Esophagus muscularis mucosa (tissue), 4 donors: ENCODE data around the gene UBE2L6. TPM values are rescaled to one million over a fixed set of nuclear protein-coding genes. Genes with fewer than 3 reads are reported as not detected.
A peak's percentile ranks its signal among the peaks of the same experiment; 100 is the strongest.

Experiments
- DNase-seq: peaks from one replicate; pipeline ENCODE4 v3.0.0-alpha.2; 2017; ENCODE audit errors: extremely low spot score
- H3K27ac ChIP-seq, 4 donors: fragments of 200-600 bp; sonication (generic); replicated peaks in 1 of 4; 1 replicate in 3 of 4; 2 replicates in 1 of 4; pipeline ENCODE4 v1.5.1; 2016 to 2019; ENCODE audit warnings: mild to moderate bottlenecking in 1 of 4
- H3K27me3 ChIP-seq, 4 donors: fragments of 200-600 bp; sonication (generic); one replicate each; pipeline versions ENCODE4 v1.5.1 to v1.6.0; 2016 to 2019
- H3K36me3 ChIP-seq, 4 donors: fragments of 200-600 bp; sonication (generic); one replicate each; pipeline ENCODE4 v1.5.1; 2016 to 2019
- H3K4me1 ChIP-seq, 4 donors: fragments of 200-600 bp; sonication (generic); one replicate each; pipeline ENCODE4 v1.5.1; 2016 to 2019
- H3K4me3 ChIP-seq, 4 donors: fragments of 200-600 bp; sonication (generic); 1 replicate in 2 of 4; 2 replicates in 2 of 4; pipeline ENCODE4 v1.5.1; 2016 to 2019; ENCODE audit warnings: mild to moderate bottlenecking in 4 of 4, moderate library complexity in 1 of 4
- H3K9me3 ChIP-seq, 4 donors: fragments of 200-600 bp; sonication (generic); 1 replicate in 3 of 4; 2 replicates in 1 of 4; pipeline ENCODE4 v1.5.1; 2016 to 2019
- CTCF ChIP-seq, 3 experiments: fragments of 200-600 bp in 2 of 3; fragments of 450-650 bp in 1 of 3; sonication (generic) in 2 of 3; IDR thresholded peaks; one replicate each; pipeline ENCODE4 v1.5.1; 2017 to 2019; ENCODE audit warnings: antibody characterized with exemption in 3 of 3, mild to moderate bottlenecking in 2 of 3, moderate library complexity in 1 of 3
- EP300 ChIP-seq: sonication (generic); formaldehyde crosslinking; IDR thresholded peaks from one replicate; pipeline ENCODE4 v1.6.1; 2017; ENCODE audit warnings: antibody characterized with exemption
- POLR2A ChIP-seq: fragments of 450-650 bp; IDR thresholded peaks from one replicate; pipeline ENCODE4 v1.6.1; 2017; ENCODE audit warnings: antibody characterized with exemption, moderate library complexity, mild to moderate bottlenecking, low read depth
- POLR2AphosphoS5 ChIP-seq, 2 donors: sonication (generic); formaldehyde crosslinking; IDR thresholded peaks; one replicate each; pipeline ENCODE4 v1.6.1; 2017; ENCODE audit warnings: antibody characterized with exemption in 2 of 2
- WGBS: methylation state at CpG from one replicate; pipeline ENCODE4 v1.1.5; 2018; 5-methylcytosine and 5-hydroxymethylcytosine counted together
- intact Hi-C: fragments of 100-400 bp; cut with DNase I; formaldehyde crosslinking; loops from one replicate; pipeline ENCODE4 v1.15.1; 2023
- total RNA-seq, 4 donors: library from RNA; depleted of rRNA; stranded (reverse); fragments of >200 nt; gene quantifications; one replicate each; pipeline versions ENCODE4 v1.1.0 to v1.2.1, GENCODE V29; 2016

UBE2L6 gene
- total RNA-seq, 4 donors from 2014 or later, result 15.8 to 40.3 (median 32.8) TPM

- 98% methylated on average over 4 of the region's 4 CpGs for WGBS
- peaks cover 53 to 99% (median 76%) of the 10 kb centered on the region in 4 donors for H3K36me3 ChIP-seq
- DNase-seq, result no peak
- no peaks in the 10 kb centered on the region for H3K9me3 ChIP-seq
- no peaks in the 10 kb centered on the region for H3K4me1 ChIP-seq
- H3K4me3 ChIP-seq, result no peak overlapping the region
- intact Hi-C loops, result no loop called here
- TF ChIP-seq POLR2AphosphoS5 (IDR thresholded peaks at IDR 0.05), result no peak
- no peak for TF ChIP-seq EP300
- no peak for TF ChIP-seq POLR2A
- no peak for TF ChIP-seq CTCF (IDR thresholded peaks at IDR 0.05)
- no peaks in the 10 kb centered on the region for H3K27me3 ChIP-seq
- H3K27ac ChIP-seq, result no peak overlapping the region
These were observed 42.7 kb upstream of the UBE2L6 start for GRCh38 chr11:57610170-57610569.

- Histone ChIP-seq H3K4me3 (no peak overlapping the region), H3K27ac (no peak overlapping the region), H3K4me1 (peaks cover 0 to 2% (median 0%) of the 10 kb centered on the region in 4 donors), H3K9me3 (no peaks in the 10 kb centered on the region), H3K27me3 (no peaks in the 10 kb centered on the region), H3K36me3 (peaks cover 24 to 82% (median 47%) of the 10 kb centered on the region in 4 donors)
- TF ChIP-seq EP300 (no peak), POLR2AphosphoS5 (IDR thresholded peaks at IDR 0.05) (no peak)
- intact Hi-C loops, result no loop called here
- 94% methylated on average over 5 of the region's 5 CpGs for WGBS
- no peak for DNase-seq
These were observed 37.6 kb upstream of the UBE2L6 start for GRCh38 chr11:57605028-57605420.

GRCh38 chr11:57604296-57605027, 37.0 kb upstream of the UBE2L6 start:
- 54% methylated on average over 8 of the region's 8 CpGs for WGBS

GRCh38 chr11:57601297-57601696, 33.8 kb upstream of the UBE2L6 start:
- DNase-seq, result no peak
- intact Hi-C loops, result loop anchor here (5.0 kb wide), 1 partner anchor 41 kb away; no protein-coding TSS in a partner anchor
- 95% methylated on average over 3 of the region's 3 CpGs for WGBS
- no peaks in the 10 kb centered on the region for H3K27me3 ChIP-seq
- H3K9me3 ChIP-seq, result no peaks in the 10 kb centered on the region
- TF ChIP-seq POLR2A, result no peak
- no peak for TF ChIP-seq POLR2AphosphoS5 (IDR thresholded peaks at IDR 0.05)
- TF ChIP-seq CTCF (IDR thresholded peaks at IDR 0.05), result no peak
- no peak for TF ChIP-seq EP300
- peaks cover 8 to 49% (median 29%) of the 10 kb centered on the region in 4 donors for H3K36me3 ChIP-seq
- H3K4me1 ChIP-seq, result peaks cover 6 to 29% (median 27%) of the 10 kb centered on the region in 4 donors
- H3K27ac ChIP-seq, result peak overlapping the region in 1 of 4 donors; percentile 10
- H3K4me3 ChIP-seq, result no peak overlapping the region

More at GRCh38 chr11:57604296-57605027, 37.0 kb upstream of the UBE2L6 start:
- DNase-seq, result no peak
- Histone ChIP-seq H3K4me3 (no peak overlapping the region), H3K9me3 (no peaks in the 10 kb centered on the region), H3K27me3 (no peaks in the 10 kb centered on the region), H3K36me3 (peaks cover 24 to 79% (median 48%) of the 10 kb centered on the region in 4 donors), H3K27ac (peak overlapping the region in 1 of 4 donors; percentile 40), H3K4me1 (peaks cover 0 to 8% (median 1%) of the 10 kb centered on the region in 4 donors)
- TF ChIP-seq POLR2A (no peak), EP300 (no peak), CTCF (IDR thresholded peaks at IDR 0.05) (no peak), POLR2AphosphoS5 (IDR thresholded peaks at IDR 0.05) (no peak)
- intact Hi-C loops, result loop anchor here (5.0 kb wide), 1 partner anchor 38 kb away; no protein-coding TSS in a partner anchor

- intact Hi-C loops, result no loop called here
- Histone ChIP-seq H3K36me3 (peaks cover 0 to 32% (median 17%) of the 10 kb centered on the region in 4 donors), H3K9me3 (no peaks in the 10 kb centered on the region), H3K27ac (peak overlapping the region; percentile 86 to 94 (median 88)), H3K27me3 (no peaks in the 10 kb centered on the region), H3K4me3 (peak overlapping the region; percentile 66 to 77 (median 67)), H3K4me1 (peaks cover 6 to 29% (median 27%) of the 10 kb centered on the region in 4 donors)
- TF ChIP-seq POLR2AphosphoS5 (IDR thresholded peaks at IDR 0.05) (no peak), CTCF (IDR thresholded peaks at IDR 0.05) (no peak), EP300 (no peak), POLR2A (no peak)
- no peak for DNase-seq
- WGBS, result 40% methylated on average over 2 of the region's 2 CpGs
These were observed 31.9 kb upstream of the UBE2L6 start for GRCh38 chr11:57599381-57599780.
